BE2C (cell line): ENCODE data around the gene MRPS12.

ENCODE experiments used
- DNase-seq: peaks from one replicate; pipeline ENCODE4 v3.0.0-alpha.2; 2020
- H3K27me3 ChIP-seq: fragments of 250-450 bp; sonication (Bioruptor Pico); 2 replicates; pipeline ENCODE4 v1.5.1; 2020; ENCODE audit warnings: mild to moderate bottlenecking
- H3K36me3 ChIP-seq: fragments of 250-450 bp; sonication (Bioruptor Pico); 2 replicates; pipeline ENCODE4 v1.5.1; 2020; ENCODE audit warnings: mild to moderate bottlenecking
- H3K4me1 ChIP-seq: fragments of 250-450 bp; sonication (Bioruptor Pico); 2 replicates; pipeline ENCODE4 v1.5.1; 2020
- H3K4me3 ChIP-seq: 2 replicates; pipeline ENCODE4 v1.5.1; 2011; ENCODE audit warnings: low read depth, low read length
- H3K9me3 ChIP-seq: fragments of 250-450 bp; sonication (Bioruptor Pico); 2 replicates; pipeline ENCODE4 v1.5.1; 2020
- CTCF ChIP-seq: IDR thresholded peaks from 2 replicates; pipeline ENCODE4 v1.5.1; 2012; ENCODE audit warnings: mild to moderate bottlenecking, low read depth, low read length

The MRPS12 gene

DNA sequence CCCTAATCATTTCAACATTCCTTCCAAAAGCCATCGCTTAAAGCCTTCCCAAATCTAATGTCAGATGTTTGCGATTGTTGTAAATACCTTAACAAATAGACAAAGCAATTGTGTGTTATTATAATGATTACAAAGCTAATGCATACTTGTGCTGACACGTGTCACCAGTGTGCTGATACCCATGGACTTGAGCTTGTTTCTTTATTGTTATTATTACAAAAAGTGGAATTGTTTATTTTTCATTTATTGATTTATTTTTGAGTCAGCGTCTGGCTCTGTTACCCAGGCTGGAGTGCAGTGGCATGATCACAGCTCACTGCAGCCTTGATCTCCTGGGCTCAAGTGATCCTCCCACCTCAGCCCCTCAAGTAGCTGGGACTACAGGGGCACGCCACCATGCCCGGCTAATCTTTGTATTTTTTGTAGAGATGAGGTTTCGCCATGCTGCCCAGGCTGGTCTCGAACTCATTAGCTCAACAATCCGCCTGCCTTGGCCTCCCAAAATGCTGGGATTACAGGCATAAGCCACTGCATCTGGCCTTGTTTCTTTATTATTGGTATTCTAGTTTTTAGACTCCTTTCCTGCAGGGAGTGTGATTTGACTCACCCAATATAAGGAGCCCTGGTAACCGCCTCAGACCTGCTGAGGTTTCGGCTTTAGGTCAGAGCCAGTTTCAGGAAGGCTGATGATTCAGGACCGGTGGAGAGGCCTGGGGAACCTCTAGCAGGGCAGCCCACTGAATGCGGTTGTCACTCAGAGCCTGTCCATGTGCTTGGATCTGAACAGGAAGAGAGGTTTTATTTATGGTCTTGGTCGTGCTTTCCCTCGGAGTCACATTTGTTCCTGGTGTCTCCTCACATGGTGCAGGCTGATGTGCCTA, 46.9 kb downstream of the MRPS12 start:
- TF ChIP-seq CTCF = no peak
- Histone ChIP-seq H3K36me3 (no peaks in the 10 kb centered on the region), H3K9me3 (no peaks in the 10 kb centered on the region), H3K27me3 (no peaks in the 10 kb centered on the region), H3K4me1 (no peaks in the 10 kb centered on the region), H3K4me3 (no peak overlapping the region)
- no peak for DNase-seq

DNA sequence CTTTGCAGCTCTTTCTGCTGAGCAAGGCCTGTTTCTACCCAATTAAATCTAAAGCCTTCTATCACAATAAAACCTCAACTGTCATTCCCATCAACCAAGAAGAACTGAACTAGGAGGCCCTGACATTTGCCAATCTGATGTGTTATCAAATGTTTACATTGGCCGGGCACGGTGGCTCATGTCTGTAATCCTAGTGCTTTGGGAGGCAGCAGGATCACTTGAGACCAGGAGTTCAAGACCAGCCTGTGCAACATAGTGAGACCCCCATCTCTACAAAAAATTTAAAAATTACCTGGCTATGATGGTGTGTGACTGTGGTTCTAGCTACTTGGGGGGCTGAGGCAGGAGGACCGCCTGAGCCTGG, 47.6 kb downstream of the MRPS12 start:
- no peaks in the 10 kb centered on the region for H3K36me3 ChIP-seq
- DNase-seq = no peak
- H3K4me3 ChIP-seq = no peak overlapping the region
- no peak for TF ChIP-seq CTCF
- H3K27me3 ChIP-seq = no peaks in the 10 kb centered on the region
- no peaks in the 10 kb centered on the region for H3K9me3 ChIP-seq
- no peaks in the 10 kb centered on the region for H3K4me1 ChIP-seq

- Histone ChIP-seq H3K4me1 (no peaks in the 10 kb centered on the region), H3K4me3 (no peak overlapping the region), H3K9me3 (no peaks in the 10 kb centered on the region), H3K27me3 (no peaks in the 10 kb centered on the region), H3K36me3 (no peaks in the 10 kb centered on the region)
- TF ChIP-seq CTCF = no peak
- no peak for DNase-seq
Measured at GRCh38 chr19:38979812-38980211, 49.1 kb downstream of the MRPS12 start.

- no peak for TF ChIP-seq CTCF
- H3K27me3 ChIP-seq = no peaks in the 10 kb centered on the region
- H3K36me3 ChIP-seq = no peaks in the 10 kb centered on the region
- H3K4me3 ChIP-seq = no peak overlapping the region
- H3K9me3 ChIP-seq = no peaks in the 10 kb centered on the region
- no peak for DNase-seq
- no peaks in the 10 kb centered on the region for H3K4me1 ChIP-seq
Measured at GRCh38 chr19:38980583-38981374, 50.0 kb downstream of the MRPS12 start.
